ENCODE measurements around the gene CPNE6. TPM values are rescaled to one million over a fixed set of nuclear protein-coding genes. Genes with fewer than 3 reads are reported as not detected.
A peak's percentile ranks its signal among the peaks of the same experiment; 100 is the strongest.

Gene CPNE6
- total and polyA plus RNA-seq, 2 of the 13 experiments (the other 11 are each of a cell fraction or from before 2014, with no cell fraction given): not detected

- TF ChIP-seq RELA (CRISPR knock-in tag; IDR thresholded peaks at IDR 0.05): peak; percentile 92
- 0 out of 2 replicates have a peak, but pooled peaks have one; percentile 47 for TF ChIP-seq ZNF484 (CRISPR knock-in tag; IDR thresholded peaks at IDR 0.05; ENCODE audit: borderline replicate concordance, low read depth)
- peak; percentile 77 for TF ChIP-seq ASH2L (IDR thresholded peaks at IDR 0.05; ENCODE audit: insufficient read length, low read depth, low read length)
- peak; percentile 69 for TF ChIP-seq ETV5 (CRISPR knock-in tag; IDR thresholded peaks at IDR 0.05; ENCODE audit: borderline replicate concordance)
- peak; percentile 96 for TF ChIP-seq TOPORS (CRISPR knock-in tag; IDR thresholded peaks at IDR 0.05)
- no peak for TF ChIP-seq ZNF446 (CRISPR knock-in tag; IDR thresholded peaks at IDR 0.05)
- no peak for TF ChIP-seq NR1H2 (CRISPR knock-in tag; IDR thresholded peaks at IDR 0.05; ENCODE audit: borderline replicate concordance, low read depth)
- peak; percentile 91; the same call in 1 of the 2 replicates for TF ChIP-seq ZNF577 (CRISPR knock-in tag; IDR thresholded peaks at IDR 0.05; ENCODE audit: borderline replicate concordance, low read depth)
- TF ChIP-seq MYPOP (CRISPR knock-in tag; IDR thresholded peaks at IDR 0.05): no peak
- TF ChIP-seq HNRNPLL (IDR thresholded peaks at IDR 0.05; ENCODE audit: low read depth, low read length, poor library complexity, severe bottlenecking): peak; percentile 82
- no peak for TF ChIP-seq ZNF775 (CRISPR knock-in tag; IDR thresholded peaks at IDR 0.05; ENCODE audit: borderline replicate concordance)
- peak; percentile 90; the same call in 1 of the 2 replicates for TF ChIP-seq ZIK1 (CRISPR knock-in tag; IDR thresholded peaks at IDR 0.05; ENCODE audit: borderline replicate concordance, low read depth)
- TF ChIP-seq MLXIP (CRISPR knock-in tag; IDR thresholded peaks at IDR 0.05; ENCODE audit: borderline replicate concordance): peak; percentile 95
- TF ChIP-seq TBP (CRISPR knock-in tag; IDR thresholded peaks at IDR 0.05): peak; percentile 96
- TF ChIP-seq ZNF17 (CRISPR knock-in tag; IDR thresholded peaks at IDR 0.05): no peak
- TF ChIP-seq ZBTB1 (CRISPR knock-in tag; IDR thresholded peaks at IDR 0.05; ENCODE audit: borderline replicate concordance): no peak
- TF ChIP-seq ZNF619 (CRISPR knock-in tag; IDR thresholded peaks at IDR 0.05): peak; percentile 88; the same call in 1 of the 2 replicates
- no peak for TF ChIP-seq SMARCC2 (IDR thresholded peaks at IDR 0.05)
- no peak for TF ChIP-seq ARNT (IDR thresholded peaks at IDR 0.05)
- TF ChIP-seq ZNF382 (CRISPR knock-in tag; IDR thresholded peaks at IDR 0.05; ENCODE audit: borderline replicate concordance): no peak
These were observed 22.8 kb downstream of the CPNE6 start, which contains the start of gene PCK2 (continued) for GRCh38 chr14:24093901-24094840.

Measured in HepG2 (cell line).